Vagina (tissue), 2 donors: ENCODE measurements around the gene INPP5F. TPM values are rescaled to one million over a fixed set of nuclear protein-coding genes. Genes with fewer than 3 reads are reported as not detected.

Experiments
- DNase-seq, 2 donors: peaks; one replicate each; pipeline ENCODE4 v3.0.0-alpha.2; 2017; ENCODE audit errors: extremely low spot score in 2 of 2
- H3K27ac ChIP-seq: fragments of 200-600 bp; sonication (generic); one replicate; pipeline ENCODE4 v1.5.1; 2019
- H3K27me3 ChIP-seq: fragments of 200-600 bp; sonication (generic); one replicate; pipeline ENCODE4 v1.5.1; 2019
- H3K36me3 ChIP-seq, 2 donors: fragments of 200-600 bp; sonication (generic); one replicate each; pipeline ENCODE4 v1.5.1; 2017 to 2019
- H3K4me1 ChIP-seq: fragments of 200-600 bp; sonication (generic); one replicate; pipeline ENCODE4 v1.5.1; 2019
- H3K4me3 ChIP-seq, 2 donors: fragments of 200-600 bp; sonication (generic); 1 replicate in 1 of 2; 2 replicates in 1 of 2; pipeline ENCODE4 v1.5.1; 2016 to 2019
- H3K9me3 ChIP-seq: fragments of 200-600 bp; sonication (generic); one replicate; pipeline ENCODE4 v1.5.1; 2019
- POLR2A ChIP-seq, 2 donors: fragments of 450-650 bp; IDR thresholded peaks; one replicate each; pipeline ENCODE4 v1.6.1; 2017; ENCODE audit warnings: antibody characterized with exemption in 2 of 2, mild to moderate bottlenecking in 2 of 2, moderate library complexity in 2 of 2
- POLR2AphosphoS5 ChIP-seq, 2 donors: sonication (generic); formaldehyde crosslinking; IDR thresholded peaks; one replicate each; pipeline ENCODE4 v1.9.0; 2017; ENCODE audit warnings: antibody characterized with exemption in 2 of 2, mild to moderate bottlenecking in 2 of 2, low read depth in 1 of 2; ENCODE audit not compliant: insufficient read depth in 1 of 2
- intact Hi-C: fragments of 100-400 bp; cut with DNase I; formaldehyde crosslinking; loops from one replicate; pipeline ENCODE4 v1.15.1; 2023
- total RNA-seq: library from RNA; depleted of rRNA; stranded (reverse); fragments of >200 nt; gene quantifications from one replicate; pipeline ENCODE4 v1.2.3, GENCODE V29; 2016
- TF ChIP-seq, protein P1 (sequence below), 3 experiments: fragments of 450-650 bp in 2 of 3; fragments of 200-600 bp in 1 of 3; sonication (generic) in 1 of 3; IDR thresholded peaks; one replicate each; pipeline ENCODE4 v1.5.1; 2017 to 2019; ENCODE audit warnings: antibody characterized with exemption in 3 of 3, mild to moderate bottlenecking in 2 of 3, moderate library complexity in 2 of 3

INPP5F gene
- total RNA-seq, 1 donor from 2014 or later, result 18.4 TPM

- no peaks in the 10 kb centered on the region for H3K4me1 ChIP-seq
- H3K27me3 ChIP-seq, result no peaks in the 10 kb centered on the region
- intact Hi-C loops, result no loop called here
- no peak overlapping the region for H3K4me3 ChIP-seq
- no peak overlapping the region for H3K27ac ChIP-seq
- no peak for DNase-seq
- TF ChIP-seq POLR2A (IDR thresholded peaks at IDR 0.05), result no peak
- no peak for TF ChIP-seq POLR2AphosphoS5 (IDR thresholded peaks at IDR 0.05; ENCODE audit: insufficient read depth in 1 of 2, low read depth in 1 of 2)
- TF ChIP-seq, protein P1, sequence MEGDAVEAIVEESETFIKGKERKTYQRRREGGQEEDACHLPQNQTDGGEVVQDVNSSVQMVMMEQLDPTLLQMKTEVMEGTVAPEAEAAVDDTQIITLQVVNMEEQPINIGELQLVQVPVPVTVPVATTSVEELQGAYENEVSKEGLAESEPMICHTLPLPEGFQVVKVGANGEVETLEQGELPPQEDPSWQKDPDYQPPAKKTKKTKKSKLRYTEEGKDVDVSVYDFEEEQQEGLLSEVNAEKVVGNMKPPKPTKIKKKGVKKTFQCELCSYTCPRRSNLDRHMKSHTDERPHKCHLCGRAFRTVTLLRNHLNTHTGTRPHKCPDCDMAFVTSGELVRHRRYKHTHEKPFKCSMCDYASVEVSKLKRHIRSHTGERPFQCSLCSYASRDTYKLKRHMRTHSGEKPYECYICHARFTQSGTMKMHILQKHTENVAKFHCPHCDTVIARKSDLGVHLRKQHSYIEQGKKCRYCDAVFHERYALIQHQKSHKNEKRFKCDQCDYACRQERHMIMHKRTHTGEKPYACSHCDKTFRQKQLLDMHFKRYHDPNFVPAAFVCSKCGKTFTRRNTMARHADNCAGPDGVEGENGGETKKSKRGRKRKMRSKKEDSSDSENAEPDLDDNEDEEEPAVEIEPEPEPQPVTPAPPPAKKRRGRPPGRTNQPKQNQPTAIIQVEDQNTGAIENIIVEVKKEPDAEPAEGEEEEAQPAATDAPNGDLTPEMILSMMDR (IDR thresholded peaks at IDR 0.05), result no peak
- no peaks in the 10 kb centered on the region for H3K9me3 ChIP-seq
- H3K36me3 ChIP-seq, result peaks cover 4 to 81% of the 10 kb centered on the region in 2 donors
Measured at GRCh38 chr10:119834188-119834587, 108.3 kb downstream of the INPP5F start.

GRCh38 chr10:119845656-119846055 is 119.8 kb downstream of the INPP5F start:
- H3K4me1 ChIP-seq, result no peaks in the 10 kb centered on the region
- H3K27ac ChIP-seq, result no peak overlapping the region
- peaks cover 0 to 89% of the 10 kb centered on the region in 2 donors for H3K36me3 ChIP-seq

DNA sequence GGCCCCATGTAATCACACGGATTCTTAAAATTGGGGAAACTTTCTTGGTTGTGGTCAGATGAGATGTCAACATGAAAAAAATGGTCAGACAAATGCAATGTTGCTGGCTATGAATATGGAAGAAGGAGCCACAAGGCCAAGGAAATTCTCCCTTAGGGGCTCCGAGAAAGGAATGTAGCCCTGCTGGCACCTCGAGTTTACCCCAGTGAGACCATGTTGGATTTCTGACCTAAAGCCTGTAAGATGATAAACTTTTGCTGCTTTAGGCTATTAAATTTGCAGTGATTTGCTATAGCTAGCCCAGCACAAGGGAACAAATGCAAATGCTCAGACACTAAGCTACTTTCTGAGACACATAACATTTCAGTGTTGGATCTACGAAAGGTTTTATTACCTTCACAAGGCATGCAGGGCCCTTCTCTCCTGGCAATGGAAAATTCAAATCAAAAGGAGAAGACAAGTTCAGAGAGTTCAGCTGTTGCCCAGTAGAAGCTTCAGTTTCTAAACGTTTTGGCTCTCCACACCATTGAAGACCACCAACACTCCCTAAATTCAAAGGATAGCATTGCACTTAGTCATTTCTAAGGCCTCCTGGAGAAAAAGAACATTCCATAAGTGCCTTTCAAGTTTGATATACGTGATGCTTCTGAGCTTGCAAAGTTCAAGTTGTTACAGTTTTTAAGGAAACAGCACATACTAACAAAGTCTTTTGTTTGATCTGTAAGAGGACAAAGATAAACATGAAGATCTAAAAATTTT is 123.4 kb downstream of the INPP5F start:
- TF ChIP-seq POLR2AphosphoS5 (IDR thresholded peaks at IDR 0.05; ENCODE audit: insufficient read depth in 1 of 2, low read depth in 1 of 2) (no peak), POLR2A (IDR thresholded peaks at IDR 0.05) (no peak)
- TF ChIP-seq, protein P1 (IDR thresholded peaks at IDR 0.05), result no peak
- no peak overlapping the region for H3K27ac ChIP-seq
- H3K4me3 ChIP-seq, result no peak overlapping the region
- H3K36me3 ChIP-seq, result peaks cover 0 to 75% of the 10 kb centered on the region in 2 donors
- H3K9me3 ChIP-seq, result no peaks in the 10 kb centered on the region
- DNase-seq, result no peak
- no peaks in the 10 kb centered on the region for H3K27me3 ChIP-seq
- intact Hi-C loops, result no loop called here
- no peaks in the 10 kb centered on the region for H3K4me1 ChIP-seq

More at GRCh38 chr10:119845656-119846055, 119.8 kb downstream of the INPP5F start:
- no peak overlapping the region for H3K4me3 ChIP-seq
- DNase-seq, result no peak
- no peaks in the 10 kb centered on the region for H3K27me3 ChIP-seq
- H3K9me3 ChIP-seq, result no peaks in the 10 kb centered on the region
- intact Hi-C loops, result no loop called here
- TF ChIP-seq, protein P1 (IDR thresholded peaks at IDR 0.05), result no peak
- TF ChIP-seq POLR2A (IDR thresholded peaks at IDR 0.05), result no peak
- TF ChIP-seq POLR2AphosphoS5 (IDR thresholded peaks at IDR 0.05; ENCODE audit: insufficient read depth in 1 of 2, low read depth in 1 of 2), result no peak

DNA sequence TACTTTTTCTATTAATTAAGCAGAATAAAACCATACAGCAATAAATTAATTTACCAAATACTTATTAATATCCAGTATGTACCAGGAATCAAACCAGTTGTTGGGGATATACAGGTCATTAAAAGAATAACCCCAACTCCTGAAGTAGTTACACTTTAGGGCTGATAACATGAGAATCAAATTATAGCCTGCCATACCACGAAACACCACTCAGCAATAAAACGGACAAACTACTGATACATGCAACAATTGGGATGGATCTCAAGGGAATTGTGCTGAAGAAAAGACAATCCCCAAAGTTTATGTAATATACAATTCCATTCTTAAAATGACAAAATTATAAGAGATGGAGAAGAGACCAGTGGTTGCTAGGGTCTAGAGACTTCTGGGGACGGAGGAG is 124.1 kb downstream of the INPP5F start:
- Histone ChIP-seq H3K4me1 (no peaks in the 10 kb centered on the region), H3K27me3 (no peaks in the 10 kb centered on the region), H3K4me3 (no peak overlapping the region), H3K27ac (no peak overlapping the region), H3K36me3 (peaks cover 0 to 73% of the 10 kb centered on the region in 2 donors), H3K9me3 (no peaks in the 10 kb centered on the region)
- TF ChIP-seq, protein P1 (IDR thresholded peaks at IDR 0.05), result no peak
- no peak for TF ChIP-seq POLR2A (IDR thresholded peaks at IDR 0.05)
- intact Hi-C loops, result loop anchor here (10.0 kb wide), 1 partner anchor 95 kb away; no protein-coding TSS in a partner anchor
- no peak for DNase-seq

DNA sequence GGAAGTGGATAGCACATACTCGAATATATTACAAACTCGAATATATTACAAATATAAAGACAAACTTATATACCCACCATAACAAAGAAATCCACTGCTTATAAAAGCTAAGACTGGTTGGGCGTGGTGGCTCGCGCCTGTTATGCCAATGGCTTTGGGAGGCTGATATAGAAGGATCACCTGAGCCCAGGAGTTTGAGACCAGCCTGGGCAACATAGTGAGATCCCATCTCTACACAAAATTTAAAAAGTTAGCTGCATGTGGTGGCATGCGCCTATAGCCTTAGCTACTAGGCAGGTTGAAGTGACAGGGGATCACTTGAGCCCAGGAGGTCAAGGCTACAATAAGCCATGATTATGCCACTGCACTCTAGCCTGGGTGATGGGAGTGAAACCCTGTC is 126.4 kb downstream of the INPP5F start:
- Histone ChIP-seq H3K4me1 (no peaks in the 10 kb centered on the region), H3K27ac (no peak overlapping the region), H3K4me3 (no peak overlapping the region), H3K9me3 (no peaks in the 10 kb centered on the region), H3K36me3 (peaks cover 0 to 65% of the 10 kb centered on the region in 2 donors), H3K27me3 (no peaks in the 10 kb centered on the region)
- intact Hi-C loops, result loop anchor here (10.0 kb wide), 1 partner anchor 97 kb away; no protein-coding TSS in a partner anchor
- DNase-seq, result no peak
- TF ChIP-seq POLR2A (IDR thresholded peaks at IDR 0.05), result no peak
- no peak for TF ChIP-seq POLR2AphosphoS5 (IDR thresholded peaks at IDR 0.05; ENCODE audit: insufficient read depth in 1 of 2, low read depth in 1 of 2)
- TF ChIP-seq, protein P1 (IDR thresholded peaks at IDR 0.05), result no peak
